ENCODE data around the gene KHDRBS2.

Gene KHDRBS2

DNA sequence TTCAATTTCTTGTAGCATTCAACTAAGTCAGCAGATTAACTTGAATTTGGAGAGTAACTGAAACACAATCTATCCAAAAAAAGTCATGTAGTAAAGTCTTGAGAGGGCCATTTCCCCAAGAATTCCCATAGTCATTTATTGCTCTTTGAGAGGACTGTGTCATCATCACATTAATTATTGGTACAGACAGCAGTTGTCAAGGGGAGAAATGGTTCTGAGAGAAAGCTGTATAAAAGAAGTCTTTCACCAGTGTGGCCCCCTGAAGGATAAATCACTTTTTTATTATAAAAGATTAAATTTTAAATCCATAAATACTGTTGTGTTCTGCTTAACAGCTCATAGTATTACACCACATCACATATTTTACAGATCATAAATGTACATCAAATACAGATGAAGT lies 111.5 kb downstream of the KHDRBS2 start:
- no peak for DNase-seq

DNA sequence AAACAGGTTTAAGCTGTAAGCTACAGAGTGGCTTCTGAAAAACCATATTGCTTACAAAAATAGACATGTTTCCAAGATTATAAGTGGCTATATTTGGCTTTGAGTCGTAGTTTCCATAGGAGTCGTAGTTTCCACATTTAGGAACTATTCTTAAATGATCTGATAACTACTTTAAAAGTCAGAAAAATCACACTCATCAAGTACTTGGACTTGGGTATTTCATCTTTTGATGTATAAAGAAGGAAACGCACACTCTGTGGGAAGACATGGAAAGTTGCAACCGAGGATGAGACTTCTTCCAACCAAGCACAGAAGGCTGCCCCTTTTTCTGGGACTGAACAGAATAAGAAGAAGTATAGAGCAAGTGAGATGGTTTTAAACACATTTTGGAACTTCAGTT lies 118.3 kb downstream of the KHDRBS2 start:
- no peak for DNase-seq

- no peak for DNase-seq
Measured at GRCh38 chr6:62162858-62163257, 123.2 kb downstream of the KHDRBS2 start.

GRCh38 chr6:62152796-62153195 lies 133.2 kb downstream of the KHDRBS2 start:
- DNase-seq: no peak

DNA sequence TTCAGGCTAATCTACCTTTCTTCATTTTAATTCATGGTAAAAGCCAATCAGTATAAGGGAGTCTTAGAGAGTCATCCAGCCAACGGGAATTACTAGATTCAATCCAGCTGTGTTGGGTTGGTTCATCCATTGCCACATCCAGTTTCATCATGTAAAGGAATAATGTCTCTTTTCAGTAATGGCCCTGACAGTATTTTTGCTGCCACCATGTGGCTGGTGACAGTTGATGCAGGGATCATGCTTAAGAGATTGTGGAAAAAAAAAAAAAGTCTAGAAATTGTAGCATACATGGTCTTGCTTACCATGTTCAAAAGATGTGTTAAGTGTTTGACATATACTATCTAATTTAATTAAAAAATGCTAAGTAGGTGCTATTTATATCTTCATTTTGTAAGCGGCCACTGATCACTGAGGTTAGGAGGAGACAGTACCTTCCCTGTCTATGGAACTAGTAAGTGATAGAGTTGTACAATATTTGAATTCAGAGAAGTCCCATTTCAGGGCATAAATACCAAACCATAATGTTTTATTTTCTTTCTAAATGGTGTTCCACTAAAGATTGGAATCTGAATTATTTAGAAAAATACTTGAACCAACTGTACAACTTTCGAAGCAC lies 135.9 kb downstream of the KHDRBS2 start:
- peak; percentile 15 to 21 for DNase-seq

DNA sequence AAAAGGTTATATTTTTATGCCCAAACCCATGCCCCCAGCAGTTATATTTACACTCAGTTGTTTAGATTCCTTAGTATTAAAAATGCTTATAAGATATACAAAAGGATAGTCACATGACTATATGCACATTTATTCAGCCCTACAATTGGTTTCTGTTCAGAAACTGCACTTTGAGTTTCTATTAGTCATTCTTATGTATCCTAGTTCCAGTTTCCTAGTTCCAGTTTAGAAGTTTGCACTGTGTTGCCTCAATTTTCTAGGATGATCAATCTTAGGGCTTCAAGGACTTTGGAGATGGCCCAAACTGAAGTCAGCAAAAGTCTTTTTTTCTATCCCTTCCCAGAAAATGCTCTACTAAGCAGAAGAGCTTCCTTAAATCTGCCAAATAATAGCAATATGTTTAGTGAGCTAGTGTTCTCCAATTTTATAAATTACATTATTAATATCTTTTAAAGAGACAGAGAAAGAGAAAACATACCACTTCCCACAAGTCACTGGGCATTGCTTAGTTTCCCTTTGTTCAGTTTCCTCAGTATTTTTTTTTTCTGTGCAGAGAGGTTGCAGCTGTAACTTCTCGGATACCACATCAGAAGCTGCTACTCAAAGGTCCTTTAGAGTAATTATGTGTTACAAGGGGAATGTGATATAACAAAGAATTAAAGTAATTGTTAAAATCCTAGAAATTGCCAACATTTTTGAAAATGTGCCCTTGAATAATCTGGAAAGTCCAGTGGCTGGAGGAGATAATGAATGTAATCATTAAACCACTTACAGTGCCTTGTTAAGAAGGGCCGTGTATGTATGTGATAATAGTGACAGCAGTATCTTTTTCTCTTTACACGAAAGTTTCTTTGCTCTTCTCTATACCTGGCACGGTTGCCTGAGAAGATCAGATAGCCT lies 138.8 kb downstream of the KHDRBS2 start:
- DNase-seq: no peak

GRCh38 chr6:62129127-62129526 lies 156.9 kb downstream of the KHDRBS2 start:
- no peak for DNase-seq

GRCh38 chr6:62119401-62119800 lies 166.6 kb downstream of the KHDRBS2 start:
- no peak for DNase-seq

- DNase-seq: no peak
Measured at GRCh38 chr6:62103186-62103859, 182.7 kb downstream of the KHDRBS2 start.

GRCh38 chr6:62102387-62102786 lies 183.6 kb downstream of the KHDRBS2 start:
- DNase-seq: no peak

- DNase-seq: no peak
Measured at GRCh38 chr6:62090442-62091229, 195.4 kb downstream of the KHDRBS2 start.

GRCh38 chr6:62089781-62090180 lies 196.2 kb downstream of the KHDRBS2 start:
- DNase-seq: no peak

DNA sequence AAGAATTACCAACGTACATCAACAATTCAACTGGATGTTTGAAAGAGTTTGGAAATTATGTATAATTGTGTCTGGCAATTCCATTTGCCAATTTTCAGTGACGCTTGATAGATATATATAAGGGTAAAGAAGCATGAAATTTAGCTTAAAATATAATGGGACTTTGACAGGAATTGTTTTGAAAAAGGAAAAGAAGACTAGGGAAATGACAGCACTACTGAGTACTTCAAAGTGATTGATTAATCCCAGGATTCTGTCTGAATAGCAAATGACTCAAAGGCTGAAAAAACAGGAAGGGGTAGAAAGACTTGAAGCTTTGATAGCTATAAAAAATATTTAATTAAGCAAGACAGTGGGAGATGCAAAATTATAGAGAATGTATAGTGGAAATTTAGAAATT lies 200.0 kb downstream of the KHDRBS2 start:
- DNase-seq: no peak

GRCh38 chr6:62075869-62076268 lies 210.2 kb downstream of the KHDRBS2 start:
- no peak for DNase-seq

GRCh38 chr6:62059901-62060300 lies 226.1 kb downstream of the KHDRBS2 start:
- no peak for DNase-seq

GRCh38 chr6:62057300-62057699 lies 228.7 kb downstream of the KHDRBS2 start:
- no peak for DNase-seq

DNA sequence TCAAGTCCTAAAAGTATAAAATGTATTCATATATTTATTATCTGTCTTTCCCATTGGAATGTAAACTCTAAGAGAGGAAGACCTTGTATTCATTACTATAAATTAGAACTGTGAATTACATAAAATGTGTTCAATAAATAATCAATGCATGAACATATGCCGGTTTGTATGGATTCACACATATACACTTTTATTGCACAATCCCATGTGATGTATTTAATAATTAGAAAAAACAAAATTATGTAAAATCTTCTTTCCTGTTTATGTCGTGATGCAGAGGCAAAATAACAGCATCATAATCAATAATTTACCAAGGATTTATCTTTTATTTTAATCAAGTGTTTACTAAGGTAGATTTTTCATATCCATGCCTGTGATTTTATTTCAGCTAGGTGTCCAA lies 240.5 kb downstream of the KHDRBS2 start:
- no peak for DNase-seq

GRCh38 chr6:62043084-62043483 lies 242.9 kb downstream of the KHDRBS2 start:
- DNase-seq: no peak

- DNase-seq: no peak
Measured at GRCh38 chr6:62042429-62042828, 243.6 kb downstream of the KHDRBS2 start.

GRCh38 chr6:62039605-62040004 lies 246.4 kb downstream of the KHDRBS2 start:
- DNase-seq: no peak

- DNase-seq: no peak
Measured at GRCh38 chr6:62037445-62037844, 248.6 kb downstream of the KHDRBS2 start.

DNA sequence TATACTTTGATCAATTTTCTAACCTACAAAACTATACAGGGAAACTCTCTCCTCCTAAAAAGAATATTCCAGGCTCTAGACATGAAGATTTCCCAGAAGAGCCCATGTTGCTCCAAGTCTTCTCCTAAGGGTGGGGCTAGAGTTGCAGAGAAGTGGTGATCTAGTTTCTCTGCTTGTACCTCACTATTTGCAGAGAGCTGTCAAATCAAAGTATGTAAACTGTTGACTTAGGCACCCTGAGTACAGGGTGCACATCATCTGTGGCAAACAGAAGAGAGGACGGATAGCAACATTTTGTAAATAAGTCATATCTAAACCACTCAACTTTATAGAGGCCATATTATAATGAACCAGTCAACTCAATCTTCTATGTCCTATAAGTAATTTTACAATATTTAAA lies 250.1 kb downstream of the KHDRBS2 start:
- no peak for DNase-seq

- no peak for DNase-seq
Measured at GRCh38 chr6:62013719-62014118, 272.3 kb downstream of the KHDRBS2 start.
